ENCODE data around the gene BCL11B.

Gene BCL11B

DNA sequence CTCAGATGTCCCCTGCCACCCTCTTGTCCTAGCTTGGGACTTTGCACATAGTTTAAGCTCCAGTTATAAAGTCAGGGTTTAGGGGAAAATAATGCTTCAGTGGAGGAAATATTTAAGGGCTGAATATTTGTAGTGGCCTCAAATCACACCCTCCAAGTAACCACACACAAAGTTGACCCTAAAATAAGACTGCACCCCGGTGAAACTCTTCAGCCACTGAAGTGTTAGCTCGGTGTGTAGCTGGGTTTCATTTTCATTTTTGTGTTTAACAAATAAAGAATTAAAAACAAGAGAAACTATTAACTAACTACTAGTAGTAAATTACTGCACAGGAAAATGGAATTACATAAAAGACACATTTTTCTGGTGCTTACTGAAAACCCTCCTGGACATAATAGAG, 14.8 kb upstream of the BCL11B start:
- DNase-seq (ENCODE audit: low spot score) = no peak

DNA sequence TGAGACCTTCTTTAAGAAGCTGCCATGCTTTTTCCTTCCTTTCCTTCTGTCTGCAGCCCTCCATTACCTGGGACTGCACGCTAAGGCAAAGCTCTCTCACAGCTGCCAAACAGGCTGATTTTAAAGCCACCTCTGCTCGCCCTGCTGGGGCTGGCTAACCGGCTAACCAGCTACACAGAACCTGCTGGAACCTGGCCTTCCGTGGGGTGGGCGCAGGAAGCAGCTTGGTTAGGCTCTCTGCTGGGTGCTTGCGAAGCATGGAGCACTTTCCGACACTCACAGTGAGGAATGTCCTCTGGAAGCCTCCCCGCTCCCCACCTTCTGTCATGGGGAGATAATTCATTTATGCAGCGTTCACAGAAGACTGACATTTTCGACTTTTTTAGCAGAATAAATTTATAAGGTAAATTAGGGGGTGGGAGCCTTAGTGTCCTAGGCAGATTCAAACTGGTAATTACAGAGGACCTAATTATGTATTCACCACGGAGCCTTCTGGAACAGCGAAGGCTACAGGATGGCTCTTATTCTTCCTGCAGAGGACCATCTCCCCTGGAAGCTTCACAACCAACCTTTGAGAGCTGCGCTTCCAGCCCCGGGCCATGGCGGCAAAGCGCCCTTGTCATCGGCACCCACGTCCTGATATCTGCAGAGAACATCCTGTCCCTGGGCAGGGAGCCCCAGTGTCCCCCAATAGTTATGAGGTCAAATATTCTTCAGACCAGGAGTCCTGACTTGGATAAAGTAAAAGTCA, 12.4 kb upstream of the BCL11B start:
- DNase-seq (ENCODE audit: low spot score) = no peak

DNA sequence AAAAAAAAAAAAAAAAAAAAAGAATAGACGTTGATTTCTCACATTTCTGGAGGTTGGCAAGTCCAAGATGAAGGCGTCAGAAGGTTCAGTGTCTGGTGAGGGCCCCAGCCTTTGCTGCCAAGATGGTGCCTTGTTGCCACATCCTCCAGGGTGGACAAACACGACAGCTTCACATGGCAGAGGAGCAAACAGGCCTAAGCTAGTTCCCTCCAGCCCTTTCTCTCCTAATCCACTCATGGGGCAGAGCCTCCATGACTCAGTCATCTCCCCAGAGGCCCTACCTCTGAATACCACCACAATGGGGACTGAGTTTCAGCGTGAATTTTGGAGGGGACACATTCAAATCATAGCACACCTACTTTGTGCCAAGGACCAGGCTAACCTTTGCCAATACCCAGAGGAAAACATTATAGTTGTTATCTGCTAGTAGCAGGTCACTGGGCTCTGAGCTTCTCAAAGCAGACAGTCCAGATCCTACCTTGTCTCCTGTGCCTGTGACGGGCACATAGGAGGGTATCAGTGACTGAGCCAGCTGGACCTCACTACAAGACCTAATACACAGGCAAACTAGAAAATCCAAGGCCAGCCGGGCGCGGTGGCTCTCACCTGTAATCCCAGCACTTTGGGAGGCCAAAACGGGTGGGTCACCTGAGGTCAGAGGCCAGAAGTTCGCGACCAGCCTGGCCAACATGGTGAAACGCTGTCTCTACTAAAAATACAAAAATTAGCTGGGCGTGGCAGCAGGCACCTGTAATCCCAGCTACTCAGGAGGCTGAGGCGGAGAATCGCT, 10.5 kb upstream of the BCL11B start:
- no peak for DNase-seq (ENCODE audit: low spot score)

DNA sequence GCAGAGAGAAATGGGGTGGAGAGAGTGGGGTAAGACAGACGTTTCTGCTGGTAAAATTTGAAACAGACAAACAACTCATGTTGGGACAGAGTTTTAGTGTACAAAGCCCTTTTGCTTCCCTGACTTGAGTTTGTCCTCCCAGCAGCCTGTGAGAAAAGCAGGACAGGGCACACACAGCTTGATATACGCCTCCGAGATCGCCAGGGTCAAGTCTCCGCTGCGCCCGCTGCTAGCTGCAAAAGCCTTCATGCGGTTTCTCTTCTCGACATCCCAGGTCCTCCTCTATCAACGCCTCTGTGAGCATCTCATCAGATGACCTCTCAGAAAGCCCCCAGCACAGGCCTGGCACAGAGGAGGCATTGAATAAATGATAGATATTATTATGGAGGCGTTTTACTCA, 9.4 kb upstream of the BCL11B start:
- no peak for DNase-seq (ENCODE audit: low spot score)

DNA sequence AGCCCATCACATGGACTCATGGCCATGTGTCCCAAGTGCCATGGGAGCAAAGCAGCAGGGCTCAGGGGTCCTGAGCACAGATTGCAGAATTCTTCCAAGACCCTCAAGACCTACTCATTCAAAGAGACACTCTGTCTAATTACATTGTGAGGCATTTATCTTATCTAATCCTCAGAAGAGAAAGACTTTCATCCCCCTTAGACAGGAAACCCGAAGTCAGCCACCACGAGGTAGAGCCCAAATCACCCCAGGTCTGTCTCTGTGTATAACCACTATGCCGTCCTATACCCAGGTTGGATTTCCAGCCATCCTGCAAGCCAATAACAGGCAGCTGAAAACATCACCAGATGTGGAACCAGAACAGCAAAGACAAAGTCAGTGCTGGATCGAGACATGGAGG, 8.9 kb upstream of the BCL11B start:
- no peak for DNase-seq (ENCODE audit: low spot score)

DNA sequence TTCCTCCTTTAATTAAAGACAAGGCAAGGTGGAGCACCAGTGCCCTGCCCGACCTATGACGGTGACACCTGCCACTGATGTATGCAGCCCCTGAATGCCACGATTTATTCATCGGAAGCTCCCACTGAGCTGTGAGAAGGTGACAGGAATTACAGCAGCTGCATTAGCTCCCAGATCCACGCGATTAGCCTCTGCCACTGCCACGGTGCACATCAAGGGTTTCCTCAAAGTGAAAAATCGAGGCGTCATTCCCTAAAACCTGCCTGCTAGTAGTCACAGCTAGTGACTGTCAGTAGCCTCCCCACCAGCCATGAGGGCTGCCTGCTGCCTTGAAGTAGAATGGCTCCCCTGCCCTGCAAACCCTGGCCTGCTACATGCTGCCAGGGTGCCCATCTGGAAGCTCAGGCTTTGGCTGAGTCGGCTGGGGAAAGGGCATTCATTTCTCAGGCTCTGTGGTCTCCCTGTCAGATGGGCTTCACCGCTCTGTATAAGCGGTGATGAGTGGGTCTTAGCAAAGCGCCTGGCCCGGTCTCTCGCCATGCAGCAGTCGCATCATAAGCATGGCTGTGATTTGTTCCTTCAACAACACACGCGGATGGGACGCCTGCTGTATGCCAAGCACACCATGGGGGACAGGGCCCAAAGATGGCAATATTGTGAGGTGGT, 8.2 kb upstream of the BCL11B start:
- no peak for DNase-seq (ENCODE audit: low spot score)

DNA sequence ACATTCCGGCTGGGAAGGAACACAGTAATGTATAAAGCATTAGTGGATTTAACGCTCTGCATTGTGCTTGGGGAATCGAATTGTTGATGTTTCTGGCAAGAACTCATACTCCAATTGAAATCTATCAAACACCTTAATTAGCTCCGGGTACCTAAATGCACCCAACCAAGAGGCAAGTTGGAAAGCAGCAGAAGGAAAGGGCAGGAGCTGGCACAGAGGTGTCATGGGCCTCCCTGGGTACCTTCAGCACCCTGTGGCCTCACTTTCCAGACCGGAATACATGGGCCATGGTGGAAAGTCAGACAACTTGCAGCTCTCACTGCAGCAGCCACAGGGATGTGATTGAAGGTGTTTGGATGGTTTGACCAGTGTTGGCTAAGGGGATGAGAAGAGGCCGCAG, 6.8 kb upstream of the BCL11B start:
- DNase-seq (ENCODE audit: low spot score) = no peak

DNA sequence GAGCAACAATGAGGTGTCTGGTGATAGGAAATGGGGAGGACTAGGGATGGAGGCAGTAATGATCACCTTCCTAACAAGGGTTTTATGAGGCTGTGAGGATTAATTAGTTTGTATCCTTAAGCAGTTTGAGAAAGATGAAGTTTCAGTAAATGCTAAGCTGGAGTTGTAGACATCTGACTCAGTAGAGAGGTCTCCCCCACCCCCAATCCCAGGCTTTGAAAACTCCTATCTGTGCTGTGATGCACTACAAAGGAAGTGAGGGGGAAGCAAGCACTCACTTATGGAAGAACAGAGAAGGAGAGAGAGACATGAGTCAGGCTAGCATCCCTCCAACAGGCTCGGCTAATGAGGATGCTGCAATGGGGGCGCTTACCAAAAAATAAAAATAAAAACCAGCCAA, 5.5 kb upstream of the BCL11B start:
- DNase-seq (ENCODE audit: low spot score) = no peak

DNA sequence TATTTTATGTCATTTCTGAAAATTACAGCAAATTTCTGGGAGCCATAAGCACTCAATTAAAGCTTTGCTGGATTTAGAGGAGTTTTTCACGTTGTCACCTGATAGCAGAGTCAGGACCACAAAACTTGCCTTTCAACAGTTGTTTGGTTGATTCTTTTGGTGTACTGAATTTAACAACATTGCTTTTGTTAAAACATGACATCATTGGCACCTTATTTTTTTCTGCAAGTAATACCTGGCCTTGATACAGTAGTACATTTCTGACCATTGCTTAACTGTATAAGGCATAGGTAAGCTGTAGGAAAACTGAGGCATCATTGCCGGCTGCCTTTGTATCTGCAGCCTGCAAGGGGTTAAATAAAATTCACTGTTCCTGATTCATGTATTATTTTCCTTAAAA, 4.5 kb upstream of the BCL11B start:
- DNase-seq (ENCODE audit: low spot score) = no peak

DNA sequence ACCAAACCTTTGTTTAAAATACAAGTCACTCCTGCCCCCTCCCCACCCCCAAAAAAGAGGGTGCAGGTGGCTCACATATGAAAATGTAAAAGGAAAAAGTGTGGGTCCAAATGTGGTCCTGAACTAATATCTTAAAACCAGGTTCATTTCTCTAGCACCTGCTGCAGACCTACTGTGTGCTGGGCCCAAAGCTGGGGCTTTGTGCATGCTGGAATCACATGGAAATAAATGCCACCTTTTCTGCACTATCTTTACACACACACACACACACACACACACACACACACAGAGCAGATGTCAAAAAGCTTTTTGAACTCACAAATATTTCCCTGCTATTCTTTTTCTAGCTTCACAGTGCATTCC, 3.2 kb upstream of the BCL11B start:
- no peak for DNase-seq (ENCODE audit: low spot score)

DNA sequence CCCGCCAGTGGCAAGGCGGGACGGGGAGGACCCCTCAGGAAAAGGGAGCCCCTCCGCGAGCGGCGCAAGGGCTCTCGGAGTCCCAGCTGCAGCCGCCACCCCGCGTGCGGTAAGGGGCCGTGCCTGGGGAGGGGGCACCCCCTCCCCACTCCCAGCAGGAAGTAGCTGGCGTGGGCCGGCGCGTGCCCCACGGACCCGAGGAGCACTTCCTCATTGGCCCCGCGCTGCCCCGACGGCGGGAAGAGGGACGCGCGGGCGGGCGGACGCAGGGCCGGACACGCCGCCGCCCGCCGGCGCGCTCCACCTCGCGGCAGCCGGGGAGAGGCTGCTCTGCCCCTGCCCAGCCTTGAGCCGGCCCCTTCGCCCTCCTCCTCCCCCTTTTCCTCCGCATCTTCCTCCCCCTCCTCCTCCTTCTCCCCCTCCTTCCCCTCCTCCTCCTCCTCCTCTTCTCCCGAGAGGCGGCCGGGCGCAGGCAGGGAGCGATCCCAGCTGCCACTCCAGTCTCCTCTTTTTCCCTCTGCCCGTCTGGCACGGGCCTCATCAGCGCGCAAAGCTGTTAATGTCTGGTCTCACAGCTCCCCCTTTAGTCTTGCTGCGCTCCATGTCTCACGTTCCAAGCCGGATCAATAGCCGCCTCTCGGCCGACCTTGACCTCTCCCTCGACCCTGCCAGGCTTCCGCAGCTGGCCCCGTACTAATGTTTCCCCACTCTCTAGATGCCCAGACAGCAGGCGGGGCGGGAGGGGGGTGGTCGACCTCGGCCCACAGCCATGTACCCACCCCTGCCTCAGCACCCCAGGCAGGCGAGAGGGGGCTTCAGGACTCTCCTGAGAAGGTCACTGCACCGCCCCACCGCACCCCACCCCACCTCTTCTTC, 2.6 kb upstream of the BCL11B start:
- DNase-seq (ENCODE audit: low spot score) = peak; percentile 95

DNA sequence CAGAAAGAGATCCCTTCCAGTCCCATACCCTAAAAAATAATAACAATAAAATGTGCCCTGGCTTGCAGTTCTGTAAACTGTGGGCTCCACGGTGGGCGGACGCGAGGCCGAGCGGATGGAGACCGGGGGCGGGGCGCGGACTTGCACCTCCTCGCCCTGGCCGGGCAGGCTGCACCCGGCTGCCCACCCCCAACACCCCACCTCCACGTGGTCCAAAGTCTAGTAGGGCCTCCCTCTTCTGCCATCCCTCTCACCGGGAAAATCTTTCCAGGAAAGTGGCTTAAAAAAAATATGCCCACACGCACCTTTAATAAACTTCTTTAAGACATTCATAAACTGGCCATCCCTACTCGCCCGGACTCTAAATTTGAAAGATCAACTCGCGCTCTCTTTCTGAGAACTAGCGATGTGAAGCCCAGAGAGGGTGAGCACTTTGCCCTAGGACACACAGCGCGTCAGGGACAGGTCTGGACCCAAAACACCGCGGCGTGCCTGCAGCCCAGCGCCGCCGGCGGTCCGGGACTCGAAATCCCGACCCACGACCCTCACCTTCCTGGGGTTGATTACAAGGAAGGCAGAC, 1.9 kb upstream of the BCL11B start:
- DNase-seq (ENCODE audit: low spot score) = no peak

DNA sequence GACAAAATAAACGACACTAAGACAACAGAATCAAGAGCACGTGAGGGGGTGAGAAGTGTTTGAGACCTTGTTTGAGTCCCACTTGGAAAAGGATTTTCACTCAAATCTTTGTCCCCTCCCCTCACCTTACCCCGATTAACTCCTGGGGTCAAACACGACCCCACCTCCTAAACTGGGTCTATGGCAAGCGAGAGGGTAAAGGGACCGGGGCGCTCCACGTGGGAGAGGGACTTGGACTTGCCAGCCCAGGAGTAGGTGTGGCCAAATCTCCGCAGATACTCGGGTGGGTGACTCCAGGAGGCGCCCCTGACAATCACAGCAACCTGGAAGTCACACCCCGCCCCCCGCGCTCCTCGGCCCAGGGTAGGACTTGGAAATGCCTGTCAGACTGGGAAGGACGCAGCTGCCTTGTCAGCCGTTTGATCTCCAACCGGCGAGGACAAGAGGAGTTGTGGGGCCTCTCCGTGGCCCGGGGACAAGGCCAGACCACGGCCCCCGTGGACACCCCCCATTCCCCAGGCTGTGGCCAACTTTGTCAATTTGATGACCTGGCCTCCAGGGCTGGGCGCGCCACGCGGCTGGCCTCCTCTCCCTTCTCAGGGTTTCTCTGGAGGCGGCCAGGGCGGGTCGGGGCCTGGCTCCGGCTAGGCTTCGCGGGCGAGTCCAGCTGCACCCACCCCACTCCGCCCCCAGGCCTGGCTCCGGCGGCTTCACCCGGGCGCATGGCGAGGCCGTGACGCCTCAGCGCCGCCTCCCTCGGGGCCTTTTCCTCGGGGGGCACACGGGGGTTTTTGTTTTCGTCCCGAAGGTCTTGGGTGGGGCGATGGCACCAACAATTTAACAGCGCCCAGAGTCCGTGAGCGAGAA, 1.1 kb upstream of the BCL11B start:
- DNase-seq (ENCODE audit: low spot score) = peak; percentile 79

DNA sequence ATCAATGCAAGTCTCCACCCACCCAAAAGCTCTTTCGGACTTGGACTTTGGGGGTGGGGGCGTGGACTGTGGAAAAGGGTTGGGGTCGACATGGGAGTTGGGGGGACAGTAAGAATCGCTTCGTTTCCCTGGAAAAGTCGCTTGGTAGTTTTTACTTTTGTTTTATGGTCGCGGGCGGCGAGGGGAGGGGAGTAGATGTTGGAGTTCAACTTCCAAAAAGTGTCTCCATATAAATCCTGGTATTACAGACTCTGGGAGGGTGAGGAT, 568 bp upstream of the BCL11B start:
- no peak for DNase-seq (ENCODE audit: low spot score)

DNA sequence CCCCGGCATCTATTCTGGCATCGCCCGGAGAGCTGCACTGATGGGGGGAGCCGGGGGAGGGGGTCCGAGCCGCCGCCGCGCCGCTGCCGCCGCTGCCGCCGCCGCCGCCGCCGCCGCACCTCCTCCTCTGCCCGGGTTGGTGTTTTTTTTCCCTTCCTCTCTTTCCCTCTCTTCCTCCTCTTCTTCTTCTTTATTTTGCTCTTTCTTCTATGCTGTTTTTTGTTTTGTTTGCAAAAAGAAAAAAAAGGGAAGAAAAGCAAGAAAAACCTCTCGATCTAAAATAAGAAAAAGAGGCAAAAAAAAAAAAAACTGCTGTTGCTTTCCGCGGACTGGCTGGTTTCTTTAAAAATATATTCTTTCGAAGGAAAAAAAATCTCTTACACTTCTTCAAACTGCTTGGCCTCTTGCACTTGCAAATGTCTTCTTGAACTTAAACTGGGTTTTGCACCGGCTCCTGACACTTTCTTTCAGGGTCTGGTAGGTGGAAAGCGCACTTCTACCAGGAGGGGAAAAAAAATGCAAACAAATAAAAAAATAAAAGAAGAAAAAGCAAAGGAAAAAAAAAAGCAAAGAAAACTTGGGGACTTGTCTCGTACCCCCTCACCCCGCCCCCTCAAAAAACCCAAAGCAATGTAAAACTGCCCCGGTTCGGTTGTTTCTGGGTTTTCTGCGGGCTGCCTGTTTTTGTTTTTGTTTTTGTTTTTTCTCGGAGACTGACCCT, 616 bp downstream of the BCL11B start:
- no peak for DNase-seq (ENCODE audit: low spot score)

DNA sequence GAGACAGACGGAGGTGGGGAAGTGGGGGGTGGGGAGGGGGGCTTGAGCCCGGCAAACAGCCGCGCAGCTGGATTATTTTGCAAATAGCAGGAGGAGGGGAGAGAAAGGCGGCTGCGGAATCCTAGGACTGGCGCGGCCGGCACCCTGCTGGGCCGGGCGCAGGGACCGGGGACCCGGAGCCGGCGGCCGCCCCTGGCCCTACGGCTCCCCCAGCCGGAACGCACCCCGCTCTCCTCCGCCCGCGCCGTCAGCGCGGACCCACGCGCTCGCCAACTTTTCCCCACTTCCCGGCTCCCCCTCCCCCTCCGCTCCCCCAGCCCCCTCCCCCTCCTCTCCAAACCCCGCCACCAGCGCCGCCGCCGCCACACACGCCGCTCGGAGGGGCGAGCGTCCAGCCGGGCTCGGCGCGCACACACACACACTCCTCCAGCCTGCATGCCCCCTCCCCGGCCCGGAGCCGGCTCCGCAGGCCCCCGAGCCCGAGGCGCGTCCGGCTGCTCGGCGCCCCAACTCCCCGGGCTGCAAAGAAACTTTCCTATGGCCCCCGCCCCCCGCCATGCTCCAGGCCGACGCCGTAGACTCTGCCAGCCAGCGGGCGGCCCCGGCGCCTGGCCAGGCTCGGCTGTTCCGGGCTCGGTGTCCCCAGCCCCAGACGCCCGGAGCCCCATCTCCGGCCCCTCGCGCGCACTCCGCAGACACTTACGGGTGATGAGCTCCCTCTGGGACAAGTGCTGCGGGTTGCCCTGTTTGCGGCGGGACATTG, 1.4 kb downstream of the BCL11B start:
- peak; percentile 73 for DNase-seq (ENCODE audit: low spot score)

DNA sequence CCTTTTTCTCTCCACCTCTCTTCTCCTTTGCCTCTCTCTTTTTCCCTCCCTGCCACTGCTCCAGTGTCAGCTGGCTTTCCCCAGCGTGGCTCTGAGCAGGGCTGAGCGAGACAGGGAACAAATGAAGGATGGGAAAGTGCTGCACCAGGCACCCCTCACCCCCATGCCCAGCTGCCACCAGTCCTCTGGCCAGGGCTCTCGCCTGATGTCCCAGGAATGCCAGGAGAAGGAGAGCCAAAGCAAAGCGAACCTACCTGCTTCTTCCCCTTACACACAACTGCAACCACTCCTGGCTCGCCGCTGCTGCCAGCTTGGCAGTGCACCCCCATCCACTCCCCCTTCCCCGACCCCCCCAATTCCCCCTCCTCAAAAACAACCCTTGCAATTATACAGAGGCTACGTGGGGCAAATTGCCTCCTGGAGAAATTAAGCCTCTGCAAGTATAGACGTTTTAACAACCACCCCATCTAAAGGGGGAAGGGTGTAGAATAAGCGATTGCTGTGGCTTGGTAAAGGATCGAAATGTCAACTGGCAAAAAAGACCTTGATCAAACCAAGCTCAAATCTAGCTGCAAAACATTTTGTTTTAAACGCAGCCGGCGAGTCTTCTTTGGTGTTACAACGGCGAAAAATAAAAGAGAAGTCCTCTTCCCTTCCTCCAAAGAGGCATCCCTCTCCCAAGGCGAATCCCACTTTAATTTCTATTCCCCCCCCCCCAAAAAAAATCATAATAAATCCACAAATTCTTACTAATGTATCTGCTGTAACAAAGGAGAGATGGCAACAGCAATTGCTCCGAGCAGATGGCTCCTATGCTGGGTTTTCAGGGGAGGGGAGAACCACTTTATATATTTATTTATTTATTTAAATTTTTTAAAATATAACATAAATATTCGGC, 2.9 kb downstream of the BCL11B start:
- no peak for DNase-seq (ENCODE audit: low spot score)
